NCI-H2081 (cell line): ENCODE data around the gene TBCCD1.
"Not testable (repeated sequence)": the region's sequence is repeated elsewhere in the genome, so short reads cannot be mapped to it uniquely, and the experiment has no call there.

Experiments used
- DNase-seq, 2 experiments: peaks; one replicate each; lab custom pipeline; 2025; lab: John Stamatoyannopoulos, UW

The TBCCD1 gene

GRCh38 chr3:186516646-186517045 lies 50.5 kb downstream of the TBCCD1 start:
- no peak for DNase-seq

DNA sequence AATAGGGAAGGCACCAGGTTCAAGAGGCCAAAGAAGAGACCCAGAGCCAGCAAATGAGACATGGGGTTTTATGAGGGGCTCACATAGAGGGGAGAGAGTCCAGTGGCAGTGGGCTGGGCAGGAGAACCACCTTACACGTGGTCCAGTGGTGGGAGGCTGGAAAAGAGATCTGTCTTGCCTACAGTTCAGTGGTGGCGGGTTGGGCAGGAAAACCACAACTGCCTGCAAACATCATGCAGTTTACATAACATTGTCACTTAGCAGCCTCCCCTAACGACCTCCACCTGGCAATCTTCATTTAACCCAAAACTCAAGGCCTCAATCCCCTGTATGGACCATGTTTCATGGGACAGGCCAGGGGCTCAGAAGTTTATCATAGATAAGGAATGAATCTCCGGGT lies 52.0 kb downstream of the TBCCD1 start:
- DNase-seq, result no peak

GRCh38 chr3:186514296-186515002 lies 52.7 kb downstream of the TBCCD1 start:
- no peak for DNase-seq

DNA sequence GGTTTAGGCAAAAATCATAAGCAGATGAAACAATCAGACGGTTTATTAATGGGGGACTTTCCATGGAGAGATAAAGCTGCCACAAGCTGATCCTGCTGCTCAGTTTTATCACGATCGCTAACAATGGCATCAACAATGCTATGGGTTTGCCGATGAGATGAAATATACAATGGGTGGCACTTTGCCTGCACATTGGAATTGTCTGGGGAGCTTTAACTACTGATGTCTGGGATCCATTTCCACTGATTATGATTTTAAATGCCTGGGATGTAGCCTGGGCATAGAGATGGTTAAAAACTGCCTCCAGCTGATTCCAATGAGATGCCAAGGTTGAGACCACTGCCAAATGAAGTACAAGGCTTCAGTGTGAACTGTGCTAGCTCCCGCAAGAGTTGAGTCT lies 53.8 kb downstream of the TBCCD1 start:
- no peak for DNase-seq

DNA sequence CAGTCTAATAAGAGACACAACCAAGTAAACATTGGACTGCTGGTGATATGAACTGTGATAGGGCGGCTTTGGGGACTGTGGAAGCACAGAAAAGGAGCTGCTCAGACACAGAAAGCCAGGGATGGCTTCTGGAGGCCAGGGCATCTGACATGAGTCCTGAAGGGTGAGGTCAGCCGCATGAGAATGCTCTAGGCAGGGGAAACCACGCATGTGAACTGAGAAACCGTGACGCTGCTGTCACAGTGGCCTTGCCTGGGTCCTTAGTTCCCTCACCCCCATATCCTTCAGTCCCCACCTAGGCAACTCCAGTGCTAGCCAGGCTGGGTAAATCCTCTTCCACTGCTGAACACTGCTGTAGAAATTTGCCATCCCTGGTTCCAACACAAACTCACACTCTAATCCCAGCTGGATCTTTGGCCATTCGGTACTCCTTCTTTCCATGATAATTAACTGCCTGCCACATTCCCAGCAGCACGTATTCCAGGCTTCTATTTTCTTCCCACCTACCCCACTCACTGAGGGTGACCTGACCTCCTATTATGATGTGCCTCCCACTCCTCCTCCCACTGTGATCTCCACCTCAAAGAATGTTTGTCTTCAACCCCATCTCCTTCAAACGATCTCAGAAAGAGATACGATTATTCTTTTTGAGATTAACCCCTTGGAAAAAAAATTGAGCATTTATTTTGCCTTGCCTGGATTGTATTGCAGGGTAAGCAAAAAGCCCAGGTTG lies 54.4 kb downstream of the TBCCD1 start:
- DNase-seq, result no peak

DNA sequence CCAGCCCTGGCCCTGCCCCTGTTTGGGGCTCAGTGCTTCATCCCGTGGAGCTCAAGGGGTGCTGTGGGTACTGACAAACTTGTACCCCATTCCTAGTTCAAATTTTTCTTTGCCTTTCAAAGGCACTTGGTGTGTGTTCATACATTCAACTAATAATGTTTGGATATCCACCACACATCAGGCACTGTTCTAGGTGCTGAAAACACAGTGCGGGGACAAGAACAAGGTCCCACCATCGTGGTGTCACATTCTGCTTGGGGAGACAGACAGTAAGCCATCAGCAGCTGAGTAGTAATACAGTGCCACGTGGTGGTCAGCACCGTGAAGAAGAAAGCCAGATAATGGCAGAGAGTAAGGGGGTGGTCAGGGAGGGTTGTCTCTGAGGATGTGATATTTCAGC lies 55.4 kb downstream of the TBCCD1 start:
- no peak for DNase-seq

- DNase-seq, result no peak
These were observed 55.9 kb downstream of the TBCCD1 start for GRCh38 chr3:186511245-186511644.

- DNase-seq, result no peak
These were observed 56.6 kb downstream of the TBCCD1 start for GRCh38 chr3:186510374-186511079.

DNA sequence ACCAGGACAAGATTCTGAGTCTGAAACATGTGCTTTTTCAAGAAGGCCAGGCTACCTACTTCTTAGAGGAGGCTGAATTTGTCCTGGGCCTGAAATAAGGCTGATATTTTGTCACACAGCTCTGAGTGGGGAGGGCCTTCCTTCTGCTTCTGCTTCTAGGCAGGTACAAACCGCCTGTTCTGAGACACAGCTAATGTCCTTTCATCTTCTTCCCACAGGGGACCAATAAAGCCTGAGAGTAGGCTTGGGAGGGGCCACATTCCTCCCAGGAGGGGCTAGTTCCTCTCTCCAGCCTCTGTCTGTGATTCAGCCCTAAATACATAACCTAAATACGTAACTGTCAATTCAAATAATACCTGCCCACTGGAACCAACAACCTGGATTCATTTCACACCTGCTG lies 57.7 kb downstream of the TBCCD1 start:
- no peak for DNase-seq

DNA sequence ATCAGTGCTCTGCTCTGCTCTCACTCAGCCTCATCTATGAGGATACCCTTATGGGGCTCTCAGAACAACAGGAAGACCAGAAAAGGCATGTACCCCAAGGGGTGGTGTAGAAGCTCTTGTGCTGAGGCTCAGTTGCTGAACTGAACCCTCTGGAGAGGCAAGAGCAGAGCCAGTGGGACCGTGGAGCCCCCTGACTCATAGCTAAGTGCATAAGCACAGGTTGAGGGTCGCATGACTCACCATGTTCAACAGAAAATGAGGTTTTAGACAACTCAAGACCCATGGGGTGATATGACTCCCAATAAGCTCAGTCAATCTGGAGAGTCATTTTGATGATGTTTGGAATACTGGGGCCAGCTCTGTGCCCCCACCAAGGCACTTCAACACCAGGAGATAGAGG lies 60.3 kb downstream of the TBCCD1 start:
- no peak for DNase-seq

DNA sequence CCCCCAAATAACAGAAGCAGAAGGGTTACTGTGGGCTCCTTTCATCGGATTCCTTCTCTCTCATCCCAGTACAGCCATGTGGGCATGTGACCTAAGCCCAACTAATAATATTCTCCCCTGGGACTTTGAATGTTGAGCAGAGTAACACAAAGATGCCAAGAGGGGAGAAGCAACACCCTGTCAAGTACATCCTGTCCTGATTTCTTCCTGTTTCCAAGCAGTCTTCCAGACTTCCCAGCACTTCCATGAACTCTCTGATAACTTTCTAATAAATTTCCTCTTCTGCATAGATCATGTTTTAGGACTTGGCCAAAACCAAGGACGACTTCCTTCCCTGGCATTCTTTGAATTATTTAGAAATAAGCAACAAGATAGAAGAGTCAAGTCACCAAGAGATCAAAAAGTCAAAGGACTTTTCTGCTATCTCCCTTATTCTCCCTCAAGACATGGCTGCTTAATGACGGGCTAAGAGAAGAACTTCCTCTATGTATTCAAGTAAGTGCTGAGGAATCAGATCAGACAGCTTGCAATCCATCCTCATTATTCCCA lies 60.9 kb downstream of the TBCCD1 start:
- DNase-seq, result no peak

GRCh38 chr3:186502966-186503712 lies 64.0 kb downstream of the TBCCD1 start:
- DNase-seq, result no peak

DNA sequence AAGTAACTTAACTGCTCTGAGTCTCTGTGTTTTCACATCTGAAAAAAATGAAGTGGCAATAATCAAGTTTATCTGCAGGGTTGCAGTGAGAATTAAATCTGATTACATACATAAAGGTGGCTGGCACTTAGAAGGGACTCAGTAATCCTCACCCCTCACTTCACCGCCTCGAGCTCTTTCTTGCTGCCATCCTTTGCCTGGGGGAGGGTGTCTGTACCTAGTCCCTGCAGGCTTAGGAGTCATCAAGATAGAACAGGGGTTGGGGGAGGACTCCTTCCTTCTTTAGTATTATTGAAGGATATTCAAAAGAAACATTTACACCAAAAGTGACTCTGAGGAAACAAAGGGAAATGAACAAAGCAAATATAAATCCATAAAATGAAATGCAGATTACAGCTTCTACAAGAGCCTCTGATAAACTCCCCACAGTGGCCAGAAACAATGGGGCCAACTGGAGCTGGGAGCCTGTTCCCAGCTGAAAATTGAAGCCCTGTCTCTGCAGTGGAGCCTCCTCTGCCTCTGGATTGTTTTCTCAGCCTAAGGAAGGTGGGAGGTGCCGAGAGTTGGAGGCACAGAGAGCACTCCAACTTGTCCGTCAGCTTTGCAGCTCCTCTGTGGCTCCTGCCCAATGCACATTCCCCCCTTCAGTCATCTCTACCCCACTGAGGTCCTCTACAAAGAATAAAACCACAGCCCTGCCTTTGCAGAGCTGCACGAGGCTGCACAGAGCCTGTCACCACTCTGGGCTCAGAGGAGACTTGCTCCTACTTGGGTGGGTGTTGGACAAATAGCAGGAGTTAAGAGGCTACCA lies 64.8 kb downstream of the TBCCD1 start:
- DNase-seq, result no peak

DNA sequence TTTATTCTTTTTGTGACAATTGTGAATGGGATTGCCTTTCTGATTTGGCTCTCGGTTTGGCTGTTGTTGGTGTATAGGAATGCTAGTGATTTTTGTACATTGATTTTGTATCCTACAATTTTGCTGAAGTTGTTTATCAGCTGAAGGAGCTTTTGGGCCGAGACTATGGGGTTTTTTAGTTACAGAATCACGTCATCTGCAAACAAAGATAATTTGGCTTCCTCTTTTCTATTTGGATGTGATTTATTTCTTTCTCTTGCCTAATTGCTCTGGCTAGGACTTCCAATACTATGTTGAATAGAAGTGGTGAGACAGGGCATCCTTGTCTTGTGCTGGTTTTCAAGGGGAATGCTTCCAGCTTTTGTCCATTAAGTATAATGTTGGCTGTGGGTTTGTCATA lies 67.2 kb downstream of the TBCCD1 start:
- not testable (repeated sequence) for DNase-seq

- not testable (repeated sequence) for DNase-seq
These were observed 69.1 kb downstream of the TBCCD1 start for GRCh38 chr3:186498022-186498421.

DNA sequence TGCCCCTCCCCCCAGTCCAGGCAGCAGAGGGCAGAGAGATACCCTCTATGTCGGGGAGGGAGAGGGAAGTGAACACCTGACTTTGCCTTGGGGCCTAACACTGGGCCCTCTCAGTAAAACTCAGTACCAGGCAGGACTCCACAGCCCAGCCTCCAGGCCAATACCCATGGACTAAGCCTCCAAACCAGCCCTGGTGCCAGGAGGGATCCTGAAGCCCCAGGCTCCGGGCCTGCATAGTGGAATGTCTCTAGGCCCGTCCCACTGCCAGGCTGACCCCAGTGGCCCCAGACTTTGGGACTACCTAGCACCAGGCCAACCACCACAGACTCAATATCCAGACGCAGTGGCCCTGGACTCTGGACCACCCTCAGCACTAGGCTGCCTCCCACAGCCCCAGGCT lies 69.5 kb downstream of the TBCCD1 start:
- no peak for DNase-seq

- DNase-seq, result no peak
These were observed 70.5 kb downstream of the TBCCD1 start for GRCh38 chr3:186496635-186497034.
